Measurements from ENCODE around the gene NME7.
A peak's percentile ranks its signal among the peaks of the same experiment; 100 is the strongest.

Gene NME7

DNA sequence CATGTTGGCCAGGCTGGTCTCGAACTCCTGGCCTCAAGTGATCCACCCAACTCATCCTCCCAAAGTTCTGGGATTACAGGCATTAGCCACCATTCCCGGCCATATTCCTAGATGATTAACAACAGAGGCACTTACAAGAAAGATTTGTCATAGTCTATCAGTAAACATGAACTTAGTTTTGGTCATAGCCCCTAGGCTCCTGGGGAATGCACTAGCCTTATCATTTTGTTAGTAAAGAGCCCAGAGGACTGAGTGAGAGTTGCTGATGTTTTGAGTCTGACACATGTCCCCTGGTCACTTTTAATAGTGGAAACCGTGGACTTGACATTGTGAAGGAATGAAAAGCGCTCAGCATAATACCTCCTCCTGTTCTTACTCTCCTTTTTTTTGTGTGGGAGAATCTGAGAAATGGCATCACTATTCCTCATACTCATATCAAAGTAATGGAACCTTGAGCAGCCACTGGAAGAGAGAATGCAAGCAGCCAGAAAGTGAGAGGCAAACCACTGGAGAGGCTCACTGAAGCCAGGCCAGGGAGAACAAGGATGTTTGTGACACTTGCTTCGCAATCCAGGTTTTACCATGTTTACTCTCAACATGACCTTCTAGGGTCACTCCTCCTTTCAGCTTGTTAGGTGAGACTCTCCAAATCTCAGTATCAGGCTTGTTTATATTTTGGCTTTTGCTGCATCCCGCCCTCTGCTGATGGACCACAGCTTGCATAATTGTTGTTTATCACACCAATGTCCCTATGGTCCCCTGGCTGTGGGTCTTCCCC is 246.3 kb downstream of the NME7 start:
- no peak for DNase-seq

GRCh38 chr1:169120066-169120465 is 247.5 kb downstream of the NME7 start:
- DNase-seq, result no peak

- no peak for DNase-seq
Measured at GRCh38 chr1:169119405-169119804, 248.2 kb downstream of the NME7 start.

DNA sequence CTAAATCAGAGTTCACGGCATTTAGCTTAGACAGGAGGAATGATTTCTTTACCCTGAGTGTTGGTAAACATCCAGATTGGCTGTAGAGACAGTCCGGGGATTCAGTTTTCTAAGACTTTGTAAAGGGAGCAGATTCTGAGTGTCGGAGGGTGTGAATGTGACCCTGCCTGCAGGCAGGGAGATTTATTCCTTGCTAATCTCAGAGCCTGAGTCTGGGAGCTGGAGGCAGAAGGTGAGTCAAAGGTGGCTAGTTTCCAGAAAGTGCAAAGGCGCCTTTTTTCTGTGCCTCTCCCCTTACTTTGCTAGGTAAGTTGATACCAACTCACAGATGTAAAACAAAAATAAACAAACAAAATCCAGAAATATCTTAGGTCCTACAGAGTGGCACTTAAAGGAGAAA is 249.4 kb downstream of the NME7 start:
- DNase-seq, result no peak

- DNase-seq, result no peak
Measured at GRCh38 chr1:169117599-169117998, 250.0 kb downstream of the NME7 start.

DNA sequence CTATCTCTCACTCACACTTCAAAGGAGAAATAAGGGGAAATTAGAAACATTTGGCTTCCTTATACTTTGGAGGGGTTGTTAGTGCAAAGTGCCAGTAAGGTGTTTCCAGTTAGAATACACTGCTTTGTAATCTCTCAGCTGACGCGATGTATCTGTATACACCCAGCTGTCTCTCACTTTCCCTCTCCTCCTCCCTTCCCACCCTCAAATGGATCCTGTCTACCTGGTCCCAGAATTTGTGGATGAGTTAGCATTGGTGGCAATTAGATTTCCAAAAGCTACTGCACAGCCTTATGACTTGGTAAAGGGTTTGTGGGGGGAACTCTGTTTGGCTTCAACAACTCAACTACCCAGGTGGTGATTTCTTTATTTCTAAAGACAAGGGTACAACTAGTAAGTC is 250.6 kb downstream of the NME7 start:
- no peak for DNase-seq

DNA sequence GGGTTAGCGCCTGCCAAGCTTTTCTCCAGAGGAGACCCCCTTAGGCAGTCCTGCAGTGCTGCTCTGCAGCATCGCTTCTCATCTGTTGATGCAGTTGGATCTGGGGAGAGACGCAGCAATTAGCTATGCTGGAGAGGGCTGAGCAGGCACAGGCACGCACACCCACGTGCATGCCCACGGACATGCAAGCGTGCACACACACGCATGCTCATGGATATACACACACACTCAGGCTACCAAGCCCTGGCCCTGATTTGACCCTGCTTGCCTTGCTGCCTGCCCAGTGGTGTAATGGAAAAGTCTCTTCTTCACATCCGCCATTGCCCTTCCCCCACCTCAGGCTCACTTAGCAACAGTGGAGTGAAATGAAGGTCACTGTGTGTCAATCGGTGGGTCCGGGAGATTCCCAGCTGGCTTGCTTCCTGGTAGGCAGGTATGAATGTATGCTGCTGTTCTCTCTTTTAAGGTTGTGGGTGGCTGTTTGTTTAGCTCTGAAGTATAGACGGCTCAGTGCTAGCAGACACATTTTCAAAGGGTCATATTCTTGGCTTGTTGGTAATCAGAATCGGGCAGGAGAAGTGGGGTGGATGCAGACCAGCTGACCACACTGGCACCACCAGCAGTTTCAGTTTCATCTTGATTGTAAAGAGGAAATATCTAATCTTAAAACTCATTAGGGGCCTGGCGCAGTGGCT is 251.6 kb downstream of the NME7 start:
- DNase-seq, result peak; percentile 36 to 46

DNA sequence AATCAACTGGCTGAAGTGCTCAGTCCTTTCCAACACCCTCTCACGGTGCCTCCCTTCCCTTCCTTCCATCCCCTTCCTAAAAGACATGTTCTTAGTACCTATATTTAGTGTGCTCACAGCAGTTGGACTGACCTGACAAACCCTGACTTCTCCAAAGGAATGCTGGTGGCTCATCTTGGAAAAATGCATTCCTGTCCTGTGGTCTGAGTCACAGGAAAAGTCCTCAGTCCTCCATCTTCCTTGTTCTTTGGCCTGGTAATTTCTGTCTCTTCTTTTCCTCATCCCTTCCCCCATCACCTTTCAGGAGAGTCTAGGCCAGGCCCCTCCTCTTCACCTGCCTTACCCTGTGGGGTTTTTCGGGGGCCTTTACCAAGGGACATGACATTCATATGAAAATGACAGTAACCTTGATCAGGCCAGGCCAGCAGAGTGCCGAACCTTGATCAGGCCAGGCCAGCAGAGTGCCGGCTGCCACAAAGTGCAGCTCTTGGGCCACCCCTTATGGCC is 253.9 kb downstream of the NME7 start:
- DNase-seq, result no peak

DNA sequence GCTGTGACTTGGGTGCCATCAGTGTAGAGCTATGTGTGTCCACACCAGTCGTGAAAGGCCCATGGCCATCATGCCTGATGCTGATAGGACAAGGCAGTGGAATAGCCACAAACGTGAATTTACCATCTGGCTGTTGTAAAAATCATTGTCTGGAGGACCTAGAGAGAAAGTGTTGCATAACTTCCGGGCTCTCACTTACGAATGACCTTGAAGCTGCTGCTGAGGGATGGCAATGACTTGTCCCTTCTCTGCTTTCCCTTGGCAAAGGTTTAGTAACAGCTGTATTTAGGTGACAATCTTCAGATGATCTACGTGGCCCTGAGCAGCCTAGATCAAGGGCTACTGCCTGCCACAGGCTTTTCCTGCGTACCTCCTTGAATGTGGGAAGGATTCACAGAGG is 255.4 kb downstream of the NME7 start:
- DNase-seq, result no peak

DNA sequence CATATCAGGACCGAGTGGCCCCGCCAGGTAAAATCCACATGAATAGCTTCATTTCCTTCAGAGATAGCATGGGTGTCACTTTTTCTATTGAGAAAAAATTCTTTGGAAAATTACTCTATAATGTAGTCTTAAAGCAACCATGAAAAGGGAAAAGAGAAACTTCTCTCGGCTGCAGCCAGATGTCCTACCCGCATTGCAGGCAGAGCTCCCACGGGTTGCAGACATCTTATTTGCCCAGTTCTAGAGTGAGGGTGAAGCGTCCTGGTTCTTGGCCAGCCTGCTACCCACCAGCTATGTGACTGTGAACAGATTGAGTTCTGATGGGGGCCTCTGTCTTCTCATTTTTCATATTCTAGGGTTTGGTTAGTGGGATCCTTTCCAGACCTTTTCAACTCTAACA is 256.1 kb downstream of the NME7 start:
- DNase-seq, result no peak

DNA sequence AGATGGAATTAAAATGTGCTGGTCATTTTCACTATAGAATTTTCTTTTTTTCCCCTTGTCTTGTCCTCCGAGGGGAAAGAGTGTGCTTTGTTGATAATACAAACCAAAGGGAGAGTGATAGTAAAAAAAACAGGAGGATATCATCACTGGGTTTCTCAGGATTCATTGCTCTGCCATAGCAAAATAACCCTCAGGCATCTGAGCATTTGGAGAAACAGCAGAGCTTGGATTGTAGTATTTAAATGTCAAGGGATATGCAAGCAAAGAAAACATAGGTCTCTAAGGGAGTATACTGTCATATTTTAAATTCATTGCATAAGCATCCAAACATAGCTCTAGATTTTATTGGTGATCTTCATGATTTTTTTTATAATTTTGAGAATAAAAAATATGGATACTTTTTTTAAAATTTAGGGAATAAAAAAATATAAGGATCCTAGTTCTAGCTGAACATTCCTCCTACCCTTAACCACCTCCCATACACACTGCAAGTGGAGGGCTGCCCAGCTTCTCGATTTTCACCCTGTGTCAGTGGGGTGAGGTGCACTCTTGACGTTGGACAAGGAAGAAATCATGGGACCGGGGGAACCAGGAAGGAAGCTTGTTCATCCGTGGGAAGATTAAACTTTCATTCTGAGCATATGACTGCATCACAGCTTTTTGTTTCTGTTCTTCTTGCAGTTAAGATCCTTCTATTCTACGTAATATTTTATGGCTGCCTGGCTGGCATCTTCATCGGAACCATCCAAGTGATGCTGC is 256.7 kb downstream of the NME7 start:
- no peak for DNase-seq

DNA sequence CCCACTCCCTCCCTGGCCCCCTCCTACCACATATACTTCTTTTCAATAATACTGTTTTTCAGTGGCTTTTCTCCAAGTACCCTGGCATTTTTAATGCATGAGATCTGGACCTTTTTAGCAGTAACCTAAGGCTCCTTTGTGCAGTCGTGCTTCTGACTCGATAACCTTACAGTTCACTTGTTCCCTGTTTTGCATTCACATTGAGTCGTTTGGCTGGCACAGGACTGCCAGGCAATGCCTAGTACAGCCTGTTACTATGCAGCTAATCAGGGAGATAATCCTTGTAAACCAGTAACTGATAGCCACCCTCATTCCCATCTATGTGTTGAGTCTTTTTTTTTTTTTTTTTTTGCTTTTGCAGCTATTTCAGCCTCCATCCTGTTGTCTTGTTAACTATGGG is 257.4 kb downstream of the NME7 start:
- no peak for DNase-seq

- no peak for DNase-seq
Measured at GRCh38 chr1:169109561-169110134, 257.9 kb downstream of the NME7 start.

DNA sequence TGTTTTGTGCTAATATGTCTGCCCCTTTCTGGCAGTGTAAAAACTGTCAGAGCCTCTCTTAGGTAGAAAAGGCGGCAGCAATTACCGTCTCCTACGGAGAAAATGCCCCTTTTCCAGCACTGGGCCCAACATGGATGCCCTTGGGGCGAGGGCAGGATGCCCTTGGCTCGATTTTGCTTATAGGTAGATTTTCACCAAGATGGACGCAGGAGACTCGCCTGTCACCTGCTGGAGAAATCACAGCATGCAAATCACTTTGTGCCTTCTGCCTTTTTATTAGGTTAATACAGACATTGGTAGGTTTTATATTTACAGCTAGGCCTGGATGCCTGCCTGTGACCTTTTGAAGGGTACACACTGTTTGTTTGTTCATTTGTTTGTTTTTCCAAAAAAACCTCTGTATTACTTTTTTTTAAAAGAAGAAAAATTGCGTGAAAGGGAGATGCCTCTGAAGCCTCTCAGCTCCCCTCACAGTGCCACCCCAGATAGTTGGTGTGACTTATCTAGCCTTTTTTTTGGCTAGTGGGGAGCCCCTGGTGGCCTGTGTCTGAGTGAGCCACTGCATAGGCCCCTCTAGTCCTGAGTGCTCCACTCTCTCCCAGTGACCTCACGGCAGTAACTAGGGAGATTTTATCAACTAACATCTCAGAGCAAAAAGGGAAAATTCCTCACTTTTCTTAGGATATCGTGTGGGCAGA is 258.6 kb downstream of the NME7 start:
- DNase-seq, result no peak

GRCh38 chr1:169108223-169108622 is 259.4 kb downstream of the NME7 start:
- no peak for DNase-seq

DNA sequence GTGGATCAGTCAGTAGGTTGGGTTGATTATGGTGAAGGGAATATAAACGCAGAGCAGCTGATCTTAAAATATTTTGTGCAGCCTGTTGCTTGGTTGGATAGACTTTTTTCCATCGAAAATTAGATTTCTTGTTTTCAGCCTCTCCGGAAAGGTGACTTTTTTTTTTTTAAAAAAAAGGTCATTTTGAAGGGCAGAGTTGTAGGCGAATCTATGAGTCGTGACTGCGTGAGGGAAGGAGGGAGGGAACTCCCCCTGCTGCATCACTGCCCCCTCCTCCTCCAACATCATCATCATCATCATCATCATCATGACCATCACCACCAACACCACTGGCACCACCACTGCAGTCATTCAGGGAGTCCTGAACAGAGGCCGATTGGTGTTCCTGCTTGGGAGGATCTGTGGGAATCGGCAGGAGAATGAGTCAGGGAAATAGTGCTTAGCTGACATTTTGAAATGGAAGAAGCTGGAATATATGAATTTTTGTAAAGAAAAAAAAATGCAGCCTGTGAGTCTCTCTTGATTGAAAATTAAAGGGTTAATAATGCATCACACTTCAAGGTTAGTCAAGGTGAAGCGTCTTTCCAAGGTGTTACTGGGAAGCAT is 259.9 kb downstream of the NME7 start:
- peak; percentile 23 to 48 for DNase-seq

GRCh38 chr1:169106921-169107602 is 260.5 kb downstream of the NME7 start:
- DNase-seq, result peak in 1 of 2 experiments; percentile 22

GRCh38 chr1:169106095-169106920 is 261.3 kb downstream of the NME7 start, which contains the start of gene ATP1B1:
Gene ATP1B1 (plus strand): TSS chr1:169106690. CDS start chr1:169106830, 140 bp downstream.
- DNase-seq, result peak; percentile 81 to 85

DNA sequence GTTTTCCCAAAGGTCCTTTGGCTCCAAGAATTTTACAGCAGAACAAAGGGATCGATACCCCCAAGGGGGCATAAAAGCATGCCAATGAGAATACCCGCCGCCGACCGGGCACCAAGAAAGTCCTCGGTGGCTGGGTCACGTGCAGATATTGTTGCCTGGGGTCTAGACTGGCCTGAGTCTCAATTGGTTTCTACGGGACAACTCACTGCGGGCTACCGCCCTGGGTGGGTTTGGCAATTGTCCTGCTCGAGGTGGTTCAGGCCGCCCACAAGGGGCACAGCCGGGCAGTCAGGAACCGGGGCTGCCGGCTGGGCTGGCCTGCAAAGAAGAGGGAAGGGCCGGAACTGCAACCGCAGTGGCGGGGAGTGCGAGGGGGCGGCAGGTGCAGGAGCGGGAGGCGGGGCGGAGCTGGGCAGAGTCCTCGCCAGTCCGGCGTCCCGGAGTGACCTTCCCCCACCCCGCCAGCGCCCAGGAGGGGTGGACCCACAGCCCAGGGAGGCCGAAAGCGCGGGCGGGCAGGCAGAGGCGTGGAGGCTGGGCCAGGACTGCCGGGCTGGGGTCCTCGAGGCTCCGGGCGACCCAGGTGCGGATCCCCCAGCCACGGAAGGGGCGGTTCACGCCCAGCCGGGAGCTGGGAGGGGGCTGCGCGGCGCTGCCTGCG is 262.0 kb downstream of the NME7 start:
- peak; percentile 18 to 31 for DNase-seq

DNA sequence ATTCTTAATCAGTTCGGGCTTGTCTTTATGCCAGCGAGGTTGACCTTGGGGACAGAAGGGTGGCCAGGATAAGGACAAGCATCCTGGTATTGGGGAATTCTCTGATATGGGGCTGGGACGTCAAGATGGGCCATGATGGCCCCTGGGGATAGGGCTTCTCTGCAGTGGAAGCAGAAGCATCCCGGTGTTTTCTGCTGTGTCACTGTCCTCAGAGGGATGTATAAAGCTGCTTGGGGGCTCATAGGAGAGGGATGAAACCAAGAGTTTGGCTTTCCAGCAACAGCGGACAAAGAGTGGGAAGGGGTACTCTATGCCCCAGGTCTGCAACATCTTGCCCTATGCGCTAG is 262.5 kb downstream of the NME7 start:
- no peak for DNase-seq

Data from activated CD4-positive, alpha-beta T cell treated with anti-CD3 and anti-CD28 coated beads, Interleukin-2, amount 50 U/mL, for 48 hours (primary cell).